Activated T-cell treated with anti-CD3 and anti-CD28 coated beads, Interleukin-2, amount 50 U/mL, for 48 hours (primary cell): ENCODE data around the gene CLMN.
A peak's percentile ranks its signal among the peaks of the same experiment; 100 is the strongest.

Experiments used
- DNase-seq, 2 experiments: peaks; one replicate each; pipeline ENCODE4 v3.0.0-alpha.2; 2020

CLMN gene

GRCh38 chr14:95260537-95261361 is 59.0 kb downstream of the CLMN start:
- peak; percentile 73 to 76 for DNase-seq

DNA sequence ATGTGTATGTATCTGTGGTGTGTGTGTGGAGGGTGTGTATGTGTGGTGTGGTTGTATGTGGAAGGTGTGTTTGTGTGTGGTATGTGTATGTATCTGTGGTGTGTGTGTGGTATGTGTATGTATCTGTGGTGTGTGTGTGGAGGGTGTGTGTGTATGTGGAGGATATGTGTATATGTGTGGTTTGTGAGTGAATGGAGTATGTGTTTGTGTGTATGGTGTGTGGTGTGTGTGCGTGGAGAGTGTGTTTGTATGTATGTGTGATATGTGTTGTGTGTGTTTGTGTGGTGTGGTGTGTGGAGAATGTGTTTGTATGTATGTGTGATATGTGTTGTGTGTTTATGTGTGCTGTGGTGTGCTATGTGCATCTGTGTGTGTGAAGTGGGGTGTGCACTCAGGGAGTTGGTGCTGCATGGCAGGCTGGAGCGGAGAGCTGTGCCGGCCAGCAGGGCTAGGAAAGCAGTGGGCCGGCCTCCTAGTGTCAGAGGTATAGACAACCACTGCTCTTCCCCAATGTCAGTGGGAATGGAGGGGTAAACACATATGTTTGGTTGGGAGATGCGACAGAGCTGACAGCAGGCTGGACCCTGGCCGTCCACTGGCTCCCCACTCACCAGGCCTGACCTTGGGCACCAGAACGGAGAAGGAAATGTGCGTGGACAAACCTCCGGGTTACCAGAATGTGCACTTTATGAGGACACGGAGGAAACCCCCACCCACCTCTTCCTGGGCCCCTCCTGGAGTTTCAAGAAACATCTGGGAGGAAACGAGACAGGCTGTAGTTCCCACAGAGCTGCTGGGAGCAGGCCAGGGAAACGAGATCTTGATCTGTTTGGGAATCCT is 60.7 kb downstream of the CLMN start:
- no peak for DNase-seq

DNA sequence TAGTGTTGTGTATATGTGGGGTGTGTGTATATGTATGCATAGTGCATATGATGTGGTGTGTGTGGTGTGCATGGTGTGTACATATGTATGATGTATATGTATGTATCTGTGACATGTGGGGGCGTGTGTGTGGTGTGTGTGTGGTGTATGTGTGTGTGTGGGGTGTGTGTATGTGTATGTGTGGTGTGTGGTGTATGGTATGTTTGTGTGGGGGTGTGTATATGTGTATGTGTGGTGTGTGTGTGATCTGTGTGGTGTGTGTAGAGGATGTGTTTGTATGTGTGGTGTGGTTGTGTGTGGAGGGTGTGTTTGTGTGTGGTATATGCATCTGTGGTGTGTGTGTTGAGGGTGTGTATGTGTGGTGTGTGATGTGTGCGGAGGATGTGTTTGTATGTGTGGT is 61.6 kb downstream of the CLMN start:
- DNase-seq = no peak

DNA sequence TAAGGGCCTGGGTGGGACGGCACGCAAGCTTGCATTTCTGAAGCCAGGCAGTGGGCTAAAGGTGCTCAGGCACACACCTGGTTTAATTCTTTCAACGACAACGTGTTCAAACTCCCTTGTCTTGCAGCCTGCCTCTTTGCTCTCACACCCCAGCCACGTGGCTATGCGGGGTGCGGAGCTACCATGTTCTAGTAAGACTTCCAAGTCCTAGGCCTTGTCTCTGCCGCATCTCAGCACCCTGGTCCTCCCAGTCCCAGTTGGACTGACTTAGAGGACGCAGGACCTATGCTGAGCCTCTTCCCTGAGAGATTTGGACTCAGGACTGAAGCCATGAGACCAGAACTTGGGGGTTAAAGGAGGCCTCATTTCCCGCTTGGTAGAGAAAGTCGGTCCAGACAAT is 62.2 kb downstream of the CLMN start:
- DNase-seq = no peak

GRCh38 chr14:95256776-95257060 is 63.0 kb downstream of the CLMN start:
- no peak for DNase-seq

- no peak for DNase-seq
Measured at GRCh38 chr14:95256002-95256775, 63.5 kb downstream of the CLMN start.

DNA sequence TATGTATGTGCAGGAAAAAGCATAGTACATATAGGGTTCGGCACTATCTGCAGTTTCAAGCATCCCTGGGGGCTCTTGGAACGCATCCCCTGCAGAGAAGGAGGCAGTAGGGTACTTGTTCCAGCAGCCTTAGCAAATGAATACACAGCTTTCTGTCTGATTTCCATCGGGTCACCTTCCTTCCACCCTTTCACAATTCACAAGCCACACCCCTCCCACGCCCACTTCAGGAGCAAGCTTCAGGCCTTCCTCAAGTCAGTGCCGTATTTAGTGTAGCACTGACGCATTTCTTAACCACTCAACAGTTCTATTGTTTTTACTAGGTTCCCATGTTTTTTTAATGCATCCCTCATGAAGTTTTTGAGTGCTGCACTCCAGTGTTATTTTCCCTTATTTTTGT is 64.2 kb downstream of the CLMN start:
- DNase-seq = no peak

DNA sequence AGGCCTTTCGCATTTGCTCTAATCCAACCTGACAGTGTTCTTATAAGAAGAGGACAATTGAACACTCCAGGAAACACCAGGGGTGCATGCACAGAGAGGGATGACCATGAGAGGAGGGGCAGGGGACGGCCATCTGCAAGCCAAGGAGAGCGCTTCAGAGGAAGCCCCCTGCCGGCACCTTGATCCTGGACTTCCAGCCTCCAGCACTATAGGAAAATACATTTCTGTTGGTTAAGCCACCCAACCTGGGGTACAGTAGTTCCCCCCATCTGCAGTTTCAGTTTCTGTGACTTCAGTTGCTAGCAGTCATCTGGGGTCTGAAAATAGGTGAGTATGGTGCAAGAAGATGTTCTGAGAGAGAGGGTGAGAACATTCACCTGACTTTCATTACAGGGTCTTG is 64.7 kb downstream of the CLMN start:
- DNase-seq = no peak

DNA sequence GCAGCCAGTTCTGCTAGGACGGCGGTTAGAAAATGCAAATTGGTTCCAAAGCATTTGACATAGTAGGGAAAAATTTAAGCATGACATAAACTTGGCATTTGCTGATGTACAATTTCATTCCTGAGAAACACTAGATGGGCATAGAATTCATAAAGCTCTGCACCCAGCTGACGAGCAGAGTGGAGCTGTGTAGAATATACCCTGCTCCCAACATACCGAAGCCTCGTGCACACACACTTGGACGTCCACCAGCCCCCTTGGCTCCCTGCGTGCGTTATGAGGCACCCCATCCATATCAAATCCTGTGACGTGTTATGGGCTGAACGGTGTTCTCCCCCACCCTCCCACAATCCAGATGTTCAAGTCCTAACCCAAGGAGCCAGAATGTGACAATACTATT is 65.4 kb downstream of the CLMN start:
- no peak for DNase-seq

GRCh38 chr14:95253039-95253630 is 66.6 kb downstream of the CLMN start:
- no peak for DNase-seq

GRCh38 chr14:95252219-95252618 is 67.5 kb downstream of the CLMN start:
- DNase-seq = no peak

GRCh38 chr14:95250936-95251335 is 68.8 kb downstream of the CLMN start:
- DNase-seq = no peak

GRCh38 chr14:95250140-95250769 is 69.5 kb downstream of the CLMN start:
- DNase-seq = no peak

GRCh38 chr14:95248432-95248831 is 71.3 kb downstream of the CLMN start:
- no peak for DNase-seq

GRCh38 chr14:95246870-95247269 is 72.8 kb downstream of the CLMN start:
- DNase-seq = no peak

DNA sequence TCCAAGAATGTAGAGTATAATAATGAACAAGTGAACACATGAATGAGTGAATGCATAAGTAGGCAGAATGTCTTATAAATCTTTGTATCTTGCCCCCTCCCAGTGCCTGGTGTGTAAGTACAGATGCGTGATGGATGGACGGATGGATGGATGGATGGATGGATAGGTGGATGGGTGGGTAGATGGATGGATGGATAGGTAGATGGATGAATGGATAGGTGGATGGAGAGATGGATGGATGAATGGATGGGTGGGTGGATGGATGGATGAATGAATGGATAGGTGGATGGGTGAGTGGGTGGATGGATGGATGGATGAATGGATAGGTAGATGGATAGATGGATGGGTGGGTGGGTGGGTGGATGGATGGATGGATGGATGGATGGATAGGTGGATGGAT is 74.4 kb downstream of the CLMN start:
- no peak for DNase-seq

DNA sequence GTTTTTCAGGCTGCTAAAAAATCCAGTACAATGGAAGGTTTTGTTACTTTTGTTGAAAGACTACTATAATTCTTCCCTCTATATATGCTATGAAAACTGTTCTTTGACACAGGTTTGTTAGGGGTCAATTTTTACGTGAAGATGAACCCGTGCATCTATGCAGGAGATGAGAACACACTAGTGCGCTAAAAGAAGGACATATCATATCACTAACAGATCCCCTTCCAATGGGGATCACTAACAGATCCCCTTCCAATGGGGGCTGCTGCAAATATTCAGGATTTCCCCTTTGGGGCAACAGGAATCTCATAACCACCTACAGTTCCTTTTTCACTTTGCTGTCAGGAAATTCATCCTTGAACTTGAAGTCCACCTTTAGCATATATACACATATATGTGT is 75.1 kb downstream of the CLMN start:
- no peak for DNase-seq

DNA sequence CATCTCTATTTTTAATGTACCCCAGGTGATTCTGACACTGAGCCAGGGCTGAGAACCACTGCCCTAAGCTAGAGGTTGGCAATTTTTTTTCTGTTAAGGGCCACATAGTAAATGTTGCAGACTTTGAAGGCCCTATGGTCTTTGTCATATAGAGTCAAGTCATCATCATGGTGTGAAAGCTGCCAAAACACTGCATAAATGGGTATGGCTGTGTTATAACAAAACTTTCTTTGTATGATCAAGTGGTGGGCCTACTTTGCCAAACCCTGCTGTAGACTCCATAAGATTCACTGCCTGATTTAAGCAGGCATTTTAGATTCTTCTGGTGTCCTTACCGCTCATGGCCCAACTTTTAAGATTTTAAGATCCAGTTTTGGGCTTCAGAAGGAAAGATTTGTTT is 76.8 kb downstream of the CLMN start:
- DNase-seq = no peak

GRCh38 chr14:95240859-95241813 is 78.6 kb downstream of the CLMN start:
- no peak for DNase-seq

GRCh38 chr14:95238487-95239298 is 81.0 kb downstream of the CLMN start:
- no peak for DNase-seq

DNA sequence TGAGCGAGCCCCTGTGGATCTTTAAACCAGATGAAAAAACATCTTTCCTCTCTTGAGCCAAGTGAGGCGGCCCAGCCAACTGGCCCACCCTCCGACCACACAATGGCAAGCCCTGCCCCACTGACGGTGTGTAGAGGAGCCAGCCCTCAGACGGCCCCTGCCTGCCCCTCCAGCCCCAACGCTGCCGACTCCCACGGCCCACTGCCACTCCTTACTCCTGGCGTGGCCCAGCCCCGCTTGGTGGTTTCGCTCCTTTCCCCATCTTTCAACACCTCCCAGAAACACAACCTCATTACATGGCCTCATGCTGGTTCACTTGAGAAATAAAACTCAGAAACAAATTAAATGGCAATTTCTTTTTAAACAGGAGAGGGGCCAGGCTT is 81.8 kb downstream of the CLMN start:
- no peak for DNase-seq
